GM19240 (cell line): ENCODE measurements around the gene SLC25A22.

Experiments
- DNase-seq: peaks from one replicate; pipeline ENCODE4 v3.0.0; 2011; ENCODE audit warnings: low spot score; ENCODE audit not compliant: insufficient read length

Gene SLC25A22

DNA sequence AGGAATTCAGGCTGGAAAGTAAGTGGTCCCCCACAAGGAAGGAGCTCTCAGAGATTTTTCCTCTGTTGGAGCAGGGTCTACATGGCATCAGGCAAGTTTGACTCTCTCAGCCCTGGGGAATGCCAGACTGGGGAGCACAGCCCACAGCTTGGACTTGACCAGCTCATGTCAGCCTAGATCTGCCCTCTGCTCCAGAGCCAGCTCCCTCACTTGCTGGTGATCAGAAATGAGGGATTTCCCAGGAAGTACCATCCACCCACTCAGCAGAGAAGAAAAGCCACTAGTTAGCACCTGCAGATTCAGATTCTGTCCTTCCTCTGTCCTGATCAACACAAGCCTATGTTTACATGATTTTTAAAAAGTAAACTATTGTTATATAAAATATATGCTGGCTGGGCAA lies 37.8 kb downstream of the SLC25A22 start:
- no peak for DNase-seq

GRCh38 chr11:749731-750130 lies 48.4 kb downstream of the SLC25A22 start:
- DNase-seq: no peak

DNA sequence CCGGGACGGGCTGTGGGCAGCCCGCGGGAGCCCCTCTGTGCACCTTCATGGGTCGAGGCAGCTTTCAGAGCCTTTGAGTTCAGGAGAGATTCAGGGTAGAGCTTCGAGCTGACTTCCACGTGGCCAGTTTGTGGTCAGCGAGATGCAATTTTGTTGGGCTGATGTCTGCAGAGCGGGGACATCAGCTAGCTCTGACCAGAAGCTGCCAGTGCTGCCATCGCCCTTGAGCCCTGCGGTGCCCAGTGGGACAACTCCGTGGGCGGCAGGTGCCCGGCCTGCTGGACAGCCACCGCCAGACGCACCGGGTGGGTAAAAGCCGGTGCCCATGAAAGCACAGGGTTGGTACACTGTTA lies 50.1 kb downstream of the SLC25A22 start:
- no peak for DNase-seq

DNA sequence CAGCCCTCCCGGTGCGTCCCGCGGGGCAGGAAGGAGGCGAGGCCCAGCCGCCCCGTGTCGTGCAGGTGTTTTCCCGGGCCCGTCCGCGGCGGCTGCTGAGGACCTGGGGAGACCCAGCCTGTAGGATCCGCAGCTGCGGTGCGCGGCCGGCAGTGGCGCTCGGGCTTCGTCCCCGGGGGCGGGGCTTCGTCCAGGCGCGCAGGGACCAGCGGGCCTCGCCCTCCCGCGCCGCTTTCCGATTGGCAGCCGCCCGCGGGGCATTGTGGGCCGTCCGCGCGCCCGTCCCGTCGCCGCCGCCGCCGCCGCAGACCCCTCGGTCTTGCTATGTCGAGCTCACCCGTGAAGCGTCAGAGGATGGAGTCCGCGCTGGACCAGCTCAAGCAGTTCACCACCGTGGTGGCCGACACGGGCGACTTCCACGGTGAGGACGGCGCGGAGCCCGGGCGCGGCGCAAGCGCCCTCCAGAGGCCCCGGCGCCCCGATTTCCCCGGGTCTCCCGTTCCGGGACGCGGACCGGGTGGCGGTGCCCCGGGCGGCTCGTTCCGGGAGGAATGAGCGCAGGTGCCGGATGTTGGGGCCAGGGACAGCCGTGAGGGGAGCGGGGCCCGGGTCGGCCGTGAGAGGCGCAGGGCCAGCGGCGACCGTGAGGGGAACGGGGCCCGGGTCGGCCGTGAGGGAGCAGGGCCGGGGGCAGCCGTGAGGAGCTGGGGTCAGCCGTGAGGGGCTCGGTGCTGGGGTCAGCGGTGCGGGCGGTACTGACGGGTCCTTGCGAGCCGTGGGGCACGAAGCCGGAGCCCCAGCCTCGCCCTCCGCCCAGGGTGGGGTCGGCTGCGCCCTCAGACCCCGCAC lies 50.7 kb downstream of the SLC25A22 start, which contains the start of gene TALDO1:
TALDO1 (plus strand) TSS at position 307 of the 849 bp plus-strand sequence; CDS start at position 325, 18 bp downstream.
- peak; percentile 94 for DNase-seq

DNA sequence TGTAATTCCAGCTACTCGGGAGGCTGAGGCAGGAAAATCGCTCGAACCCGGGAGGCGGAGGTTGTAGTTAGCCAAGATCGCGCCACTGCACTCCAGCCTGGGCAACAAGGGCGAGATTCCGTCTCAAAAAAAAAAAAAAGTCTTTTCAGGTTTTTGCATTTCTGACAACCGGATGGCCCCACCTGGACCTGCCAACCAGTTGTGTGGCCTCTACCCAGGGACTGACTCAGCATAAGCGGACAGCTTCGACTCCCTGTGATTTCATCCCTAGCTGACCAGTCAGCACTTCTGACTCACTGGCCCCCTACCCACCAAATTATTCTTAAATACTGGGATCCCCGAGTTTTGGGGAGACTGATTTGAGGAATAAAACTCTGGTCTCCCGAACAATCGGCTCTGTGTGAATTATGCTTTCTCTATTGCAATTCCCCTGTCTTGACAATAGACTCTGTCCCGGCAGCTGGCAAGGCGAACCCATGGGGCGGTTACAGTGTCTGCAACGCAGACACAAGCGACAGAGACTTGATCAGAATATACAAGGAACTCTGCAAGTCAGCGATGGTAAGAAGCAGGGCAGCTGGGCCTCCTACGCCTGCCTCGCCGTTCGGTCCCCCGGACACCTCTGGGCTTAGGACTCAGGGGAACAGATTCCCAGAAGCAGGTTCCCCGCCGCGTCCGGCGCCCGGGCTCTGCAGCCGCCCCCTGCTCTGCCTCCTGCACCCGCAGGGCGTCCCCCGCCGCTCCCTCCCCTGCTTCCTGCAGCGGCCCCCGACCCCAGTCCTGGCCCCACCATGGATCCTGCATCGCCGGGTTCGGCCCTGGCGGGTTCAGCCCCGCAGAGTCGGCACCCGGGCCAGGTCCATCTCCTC lies 51.6 kb downstream of the SLC25A22 start:
- DNase-seq: no peak

DNA sequence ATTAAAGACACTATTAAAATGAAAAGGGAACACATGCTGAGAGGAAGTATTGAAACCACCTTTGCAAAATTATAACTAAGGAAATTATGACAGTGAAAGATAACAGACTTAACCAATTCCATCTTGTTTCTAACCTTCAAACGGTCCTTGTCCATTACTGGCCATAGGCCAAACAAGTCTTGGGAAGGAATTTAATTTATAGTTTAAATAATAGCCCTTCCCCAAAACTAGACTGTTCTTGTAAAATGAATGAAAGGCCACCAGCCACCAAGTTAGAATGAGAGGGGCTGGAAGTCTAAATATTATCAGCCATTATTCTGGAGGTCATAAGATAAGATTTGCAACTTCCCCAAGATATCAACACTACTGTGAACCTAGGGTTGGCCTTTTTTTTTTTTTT lies 52.7 kb downstream of the SLC25A22 start:
- no peak for DNase-seq

DNA sequence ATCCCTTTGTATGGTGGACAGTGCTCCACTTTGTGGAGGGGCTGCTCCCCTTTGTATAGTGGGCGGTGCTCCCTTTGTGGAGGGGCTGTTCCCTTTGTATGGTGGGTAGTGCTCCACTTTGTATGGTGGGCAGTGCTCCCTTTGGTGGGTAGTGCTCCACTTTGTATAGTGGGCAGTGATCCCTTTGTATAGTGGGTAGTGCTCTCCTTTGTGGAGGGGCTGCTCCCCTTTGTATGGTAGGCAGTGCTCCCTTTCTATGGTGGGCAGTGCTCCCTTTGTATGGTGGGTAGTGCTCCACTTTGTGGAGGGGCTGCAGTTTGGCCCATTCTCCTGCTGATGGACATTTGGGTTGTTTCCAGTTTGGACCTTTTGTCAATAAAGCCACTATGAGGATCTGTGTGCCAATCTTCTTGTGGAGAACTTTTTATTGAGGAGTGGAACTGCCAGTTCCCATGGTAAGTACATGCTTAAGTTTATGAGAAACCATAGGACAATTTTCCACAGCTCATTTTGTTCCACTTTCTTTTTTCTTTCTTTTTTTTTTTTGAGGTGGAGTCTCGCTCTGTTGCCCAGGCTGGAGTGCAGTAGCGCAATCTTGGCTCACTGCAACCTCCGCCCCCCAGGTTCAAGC lies 55.4 kb downstream of the SLC25A22 start:
- DNase-seq: no peak

DNA sequence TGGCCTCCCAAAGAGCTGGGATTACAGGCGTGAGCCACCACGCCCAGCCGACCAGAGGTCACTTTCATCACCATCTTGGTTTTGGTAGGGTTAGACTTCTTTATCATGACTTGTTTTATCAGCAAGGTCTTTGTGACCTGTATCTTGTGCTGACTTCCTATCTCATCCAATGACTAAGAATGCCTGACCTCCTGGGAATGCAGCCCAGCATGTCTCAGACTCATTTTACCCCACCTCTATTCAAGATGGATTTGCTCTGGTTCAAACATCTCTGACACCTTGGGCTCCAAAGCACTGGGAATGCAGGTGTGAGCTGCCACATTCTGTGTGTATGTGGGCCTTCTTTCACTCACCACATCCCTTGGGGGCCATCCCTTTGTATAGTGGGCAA lies 55.9 kb downstream of the SLC25A22 start:
- no peak for DNase-seq
